Measurements from ENCODE around the gene NDUFV2.

The NDUFV2 gene

DNA sequence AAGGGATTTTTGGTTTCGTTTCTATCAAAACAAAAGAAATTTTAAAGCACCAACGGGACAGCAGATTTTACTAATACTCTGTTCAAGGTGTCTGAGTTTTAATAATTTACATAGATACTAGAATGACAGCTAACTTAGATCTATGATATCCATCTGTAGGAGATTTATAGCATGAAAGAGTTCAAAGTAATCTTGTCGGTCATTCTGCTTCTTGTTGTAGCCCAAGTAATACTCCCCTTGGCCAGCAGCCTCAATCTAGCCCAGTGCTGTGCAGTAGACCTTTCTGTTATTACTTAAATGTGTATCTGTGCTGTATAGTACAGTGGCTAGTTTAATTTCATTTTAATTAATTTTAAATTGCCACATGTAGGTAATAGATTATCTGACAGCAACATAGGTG, 78.8 kb downstream of the NDUFV2 start:
- H3K36me3 ChIP-seq (ENCODE audit: insufficient read depth, low read length), result peaks cover 12% of the 10 kb centered on the region
- H3K9me3 ChIP-seq (ENCODE audit: low read length), result no peaks in the 10 kb centered on the region
- H2AFZ ChIP-seq (ENCODE audit: low read depth, low read length), result no peak overlapping the region
- no peaks in the 10 kb centered on the region for H3K4me1 ChIP-seq (ENCODE audit: insufficient read depth, low read length)
- H3K27me3 ChIP-seq (ENCODE audit: insufficient read depth, low read length), result no peaks in the 10 kb centered on the region
- no peak overlapping the region for H3K4me3 ChIP-seq (ENCODE audit: low read length)

DNA sequence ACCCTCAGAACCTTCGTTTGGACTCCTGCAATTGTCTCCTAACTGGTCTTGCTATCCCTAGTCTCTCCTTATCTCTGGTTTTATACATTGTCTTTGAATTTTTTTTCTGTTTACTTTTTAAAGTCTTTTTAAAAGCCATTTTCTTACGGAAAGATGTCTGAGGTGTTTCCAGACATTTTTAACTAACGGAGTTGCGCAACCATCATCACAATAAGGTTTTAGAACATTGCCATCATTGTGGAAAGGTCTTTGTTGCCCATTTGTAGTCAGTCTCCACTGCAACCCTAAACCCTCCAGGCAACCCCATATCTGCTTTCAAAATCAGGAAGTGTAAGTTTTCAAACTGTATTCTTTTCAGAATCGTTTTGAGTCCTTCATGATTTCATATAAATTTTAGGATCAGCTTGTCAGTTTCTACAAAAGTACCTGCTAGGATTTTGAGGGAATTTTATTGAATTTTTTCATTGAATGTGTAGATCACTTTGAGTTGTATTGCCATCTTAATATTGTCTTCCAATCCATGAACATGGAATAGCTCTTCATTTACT, 80.4 kb downstream of the NDUFV2 start:
- Histone ChIP-seq H3K36me3 (ENCODE audit: insufficient read depth, low read length) (peaks cover 12% of the 10 kb centered on the region), H3K9me3 (ENCODE audit: low read length) (no peaks in the 10 kb centered on the region), H2AFZ (ENCODE audit: low read depth, low read length) (no peak overlapping the region), H3K4me1 (ENCODE audit: insufficient read depth, low read length) (no peaks in the 10 kb centered on the region), H3K27me3 (ENCODE audit: insufficient read depth, low read length) (no peaks in the 10 kb centered on the region), H3K4me3 (ENCODE audit: low read length) (no peak overlapping the region)
